ENCODE results near the gene HAPLN1.

The HAPLN1 gene

DNA sequence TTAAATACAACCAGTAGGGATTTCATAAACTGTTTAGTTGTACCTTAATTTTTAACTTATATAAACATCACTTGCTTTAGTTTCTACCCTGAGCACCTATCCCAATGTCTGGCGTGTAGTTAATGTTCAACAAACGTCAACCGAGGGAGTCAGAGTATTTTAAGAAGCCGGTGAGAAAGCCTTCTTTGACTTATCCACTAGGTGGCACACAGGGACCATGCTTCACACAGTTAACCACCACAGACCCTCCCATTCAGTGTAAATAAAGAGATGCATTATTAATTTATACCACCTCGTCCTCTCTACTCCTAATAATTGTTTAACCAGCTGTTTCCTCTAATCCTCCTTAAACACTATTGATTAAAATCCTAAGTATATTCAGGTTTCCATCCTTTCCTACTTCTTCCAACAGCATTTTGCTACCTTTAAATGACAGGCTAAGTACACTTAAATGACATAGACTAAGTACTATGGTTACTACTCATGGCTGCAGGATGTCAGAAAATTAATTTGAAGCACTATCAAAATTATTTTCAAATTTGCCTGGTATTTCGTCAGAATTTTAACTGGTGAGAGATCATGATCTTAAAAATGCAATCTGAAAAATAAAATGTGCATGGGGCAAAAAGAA lies 2.3 kb downstream of the HAPLN1 start:
- peak; percentile 77 for DNase-seq

DNA sequence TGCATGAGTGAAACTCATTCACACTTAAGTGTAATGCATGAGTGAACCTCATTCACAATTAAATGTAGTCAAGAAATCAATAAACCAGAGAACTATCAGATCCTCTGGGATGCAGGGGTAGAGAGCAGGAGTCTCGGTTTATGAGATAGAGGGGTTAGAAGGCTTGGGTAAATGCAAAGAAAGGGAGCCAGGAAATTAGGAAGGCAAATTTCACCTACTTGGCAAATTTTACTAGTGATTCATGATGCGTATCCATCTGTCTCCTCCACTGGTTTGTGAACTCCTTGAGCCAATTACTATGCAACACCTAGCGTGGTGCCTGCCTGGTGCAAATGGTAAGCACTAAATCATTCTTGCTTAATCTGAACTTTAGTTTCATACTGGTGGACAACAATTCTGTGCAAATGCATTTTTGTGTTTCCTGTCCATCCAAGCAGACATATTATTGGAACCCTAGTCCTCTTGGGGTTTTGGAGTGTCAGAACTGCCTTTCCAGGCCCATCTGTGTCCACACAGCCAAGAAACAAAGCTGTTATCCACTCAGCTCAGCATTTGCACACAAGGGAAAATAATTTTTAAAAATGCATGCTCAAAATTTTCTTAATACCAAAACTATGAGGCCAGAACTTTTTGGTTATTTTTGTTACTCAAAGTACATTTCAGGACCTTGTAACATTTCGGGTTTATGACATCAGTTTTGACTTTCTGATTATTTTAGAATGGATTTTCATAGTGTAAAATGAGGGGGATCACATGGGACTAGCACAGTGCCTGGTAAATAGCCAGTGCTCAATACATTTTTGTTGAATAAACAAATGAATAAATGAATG lies 5.2 kb downstream of the HAPLN1 start:
- peak; percentile 32 for DNase-seq

DNA sequence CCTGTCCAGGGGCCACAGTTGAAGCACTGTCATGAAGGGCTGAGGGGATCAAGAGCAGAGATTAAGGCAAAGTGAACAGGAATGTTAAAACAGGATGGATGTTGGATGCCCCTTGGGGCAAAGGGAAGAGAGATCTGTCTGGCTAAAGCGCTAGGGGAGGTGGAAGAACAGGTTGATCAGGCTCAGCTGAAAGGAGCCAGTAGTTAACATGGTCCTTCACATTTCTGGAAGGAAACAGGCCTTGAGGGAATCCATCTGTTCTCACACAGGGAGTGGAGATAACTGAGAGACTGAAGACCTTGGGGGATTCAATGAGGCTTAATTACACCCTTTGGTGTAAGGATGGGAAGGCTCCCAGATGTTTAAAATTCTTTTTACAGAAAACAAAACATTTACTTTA lies 5.8 kb downstream of the HAPLN1 start:
- no peak for DNase-seq

DNA sequence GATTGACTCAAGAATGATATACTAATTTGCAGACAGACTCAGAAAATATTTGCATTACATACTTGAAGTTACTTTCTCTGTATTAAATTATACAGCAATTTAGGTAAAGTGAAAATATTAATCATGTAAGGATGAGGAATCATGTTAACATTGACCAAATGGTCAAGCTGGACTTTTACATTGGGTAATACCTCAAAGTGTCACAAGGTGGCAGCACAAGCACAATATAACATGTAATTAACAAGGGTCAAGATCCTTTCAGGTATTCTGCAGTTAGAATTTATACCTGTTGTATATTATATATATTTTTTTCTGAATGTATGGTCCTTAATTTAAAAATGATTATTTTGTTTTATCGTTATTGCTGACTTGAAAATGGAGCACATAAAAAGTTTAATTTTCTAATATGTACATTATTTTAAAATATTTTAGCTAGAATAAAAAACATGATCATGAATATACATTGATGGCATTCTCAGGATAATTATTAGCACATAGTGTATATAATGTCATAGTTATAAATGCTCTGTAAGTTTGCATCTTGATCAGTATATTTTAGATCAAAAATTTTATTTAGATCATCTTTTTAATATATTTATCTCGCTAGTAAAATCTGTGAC lies 8.6 kb downstream of the HAPLN1 start:
- DNase-seq: peak; percentile 22

DNA sequence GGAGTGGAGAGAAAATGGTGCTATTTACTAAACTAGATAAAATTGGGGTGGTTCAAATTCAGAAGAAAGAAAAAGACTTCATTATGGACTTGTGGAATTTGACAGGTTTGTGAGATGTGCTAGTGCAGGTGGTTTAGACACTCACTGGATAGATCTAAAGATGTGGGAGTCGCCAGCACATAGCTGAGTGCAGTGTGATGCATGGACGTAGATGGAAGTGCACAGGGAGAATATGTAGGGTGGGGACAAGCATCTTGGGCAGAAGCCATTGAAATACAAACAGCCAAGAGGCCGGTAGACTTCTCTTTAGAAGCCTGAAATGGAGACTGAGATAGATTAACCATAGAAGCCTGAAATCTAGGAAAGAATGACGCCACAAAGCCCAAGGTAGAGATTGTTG lies 10.7 kb downstream of the HAPLN1 start:
- no peak for DNase-seq

DNA sequence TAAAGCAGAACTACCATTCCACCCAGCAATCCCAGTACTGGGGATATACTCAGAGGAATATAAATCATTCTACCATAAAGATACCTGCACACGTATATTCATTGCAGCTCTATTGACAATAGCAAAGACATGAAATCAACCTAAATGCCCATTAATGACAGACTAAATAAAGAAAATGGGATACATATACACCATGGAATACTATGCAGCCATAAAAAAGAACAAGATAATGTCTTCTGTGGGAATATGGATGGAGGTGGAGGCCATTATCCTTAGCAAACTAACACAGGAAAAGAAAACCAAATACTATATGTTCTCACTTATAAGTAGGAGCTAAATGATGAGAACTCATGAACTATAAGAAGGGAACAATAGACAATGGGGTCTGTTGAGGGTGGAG lies 12.5 kb downstream of the HAPLN1 start:
- no peak for DNase-seq

DNA sequence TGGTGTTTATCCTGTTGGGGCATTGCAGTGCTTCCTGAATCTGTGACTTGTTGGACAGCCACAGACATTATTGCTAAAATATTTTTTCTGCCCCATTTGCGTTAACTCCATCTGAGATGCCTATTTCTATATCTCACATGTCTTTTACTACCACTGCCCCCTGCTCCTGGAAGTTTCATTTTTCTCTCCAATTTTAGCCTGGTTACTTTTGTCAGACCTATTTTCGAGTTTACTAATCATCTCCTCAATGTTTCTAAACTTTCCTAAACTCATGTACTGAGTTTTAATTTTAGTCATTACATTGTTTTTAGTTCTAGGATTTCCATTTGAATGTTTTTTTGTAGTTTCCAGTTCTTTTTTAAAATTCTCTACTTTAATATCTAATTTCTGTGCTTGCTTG lies 17.6 kb downstream of the HAPLN1 start:
- DNase-seq: no peak

DNA sequence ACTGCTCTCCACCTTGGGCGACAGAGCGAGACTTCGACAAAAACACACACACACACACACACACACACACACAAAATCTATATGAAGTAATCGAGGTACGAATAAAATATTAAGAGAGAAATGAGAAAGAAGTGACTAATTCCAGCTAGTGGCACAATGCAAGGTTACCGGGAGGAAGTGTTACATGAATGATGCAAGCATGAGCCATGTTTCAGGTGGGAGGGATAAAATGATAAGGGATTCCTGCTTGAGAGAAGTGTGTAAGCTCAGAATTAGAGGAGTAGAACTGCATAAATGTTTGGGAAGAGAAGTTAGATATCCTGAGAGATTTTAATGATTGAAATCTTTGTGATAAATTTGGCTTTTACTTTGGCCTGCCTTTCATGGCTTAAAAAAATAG lies 18.8 kb downstream of the HAPLN1 start:
- DNase-seq: no peak

DNA sequence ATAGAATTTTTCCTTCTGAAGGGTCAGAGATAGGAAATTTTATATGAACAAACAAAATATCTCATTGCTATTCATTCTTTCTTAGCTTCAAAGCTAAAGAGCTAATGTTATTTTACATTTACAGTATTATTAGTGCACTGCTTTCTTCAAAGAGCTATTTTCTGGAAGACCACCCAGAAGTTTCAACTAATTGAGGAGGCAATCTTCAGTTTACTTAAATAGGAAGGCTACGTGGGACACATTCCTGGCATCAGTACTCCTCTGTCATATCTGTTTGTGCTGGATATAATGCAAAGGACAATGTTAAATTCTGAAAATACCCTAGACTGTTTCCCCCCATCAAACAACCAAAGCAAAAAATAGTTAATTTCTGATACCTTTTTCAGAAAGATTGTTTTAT lies 30.8 kb downstream of the HAPLN1 start:
- no peak for DNase-seq

DNA sequence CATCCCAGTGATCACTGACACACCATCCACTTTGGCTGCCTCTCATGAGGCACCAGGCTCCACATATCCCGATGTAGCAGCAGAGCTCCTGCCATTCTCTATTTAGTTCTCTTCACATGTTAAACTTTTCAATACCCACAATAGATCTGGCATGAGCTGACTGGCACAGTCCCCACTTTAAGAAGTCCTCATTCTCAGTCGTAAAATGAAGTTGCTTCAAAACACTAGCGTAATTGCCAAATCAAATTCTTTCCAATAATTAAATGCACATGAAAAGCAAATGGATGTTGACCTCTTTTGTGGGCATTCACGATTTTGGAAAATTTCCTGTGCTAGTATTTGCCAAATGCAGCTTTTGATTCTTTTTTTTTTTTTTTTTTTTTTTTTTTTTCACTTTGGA lies 32.4 kb downstream of the HAPLN1 start:
- no peak for DNase-seq

DNA sequence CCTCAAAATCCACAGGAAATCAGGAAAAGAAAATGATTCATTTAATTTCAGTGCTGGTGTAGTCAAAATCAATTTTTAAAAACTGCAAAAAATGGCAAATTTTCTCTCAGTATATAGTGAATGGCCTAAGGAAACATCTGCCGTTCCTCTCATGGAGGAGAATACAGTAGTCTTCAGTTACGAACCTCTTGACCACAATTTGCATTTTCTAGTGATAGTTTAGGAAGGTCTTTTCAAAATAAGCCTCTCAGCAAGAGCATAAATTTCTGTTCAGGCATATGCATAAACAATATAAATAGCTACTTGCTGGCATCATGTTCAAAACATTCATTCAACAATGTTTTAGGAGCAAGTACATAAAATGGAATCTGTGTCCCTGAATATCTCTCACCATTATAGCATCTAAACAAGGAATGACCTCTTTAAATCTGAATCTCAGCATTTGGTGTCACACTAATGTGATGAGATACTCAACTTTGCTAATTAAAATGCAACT lies 33.5 kb downstream of the HAPLN1 start:
- DNase-seq: no peak

DNA sequence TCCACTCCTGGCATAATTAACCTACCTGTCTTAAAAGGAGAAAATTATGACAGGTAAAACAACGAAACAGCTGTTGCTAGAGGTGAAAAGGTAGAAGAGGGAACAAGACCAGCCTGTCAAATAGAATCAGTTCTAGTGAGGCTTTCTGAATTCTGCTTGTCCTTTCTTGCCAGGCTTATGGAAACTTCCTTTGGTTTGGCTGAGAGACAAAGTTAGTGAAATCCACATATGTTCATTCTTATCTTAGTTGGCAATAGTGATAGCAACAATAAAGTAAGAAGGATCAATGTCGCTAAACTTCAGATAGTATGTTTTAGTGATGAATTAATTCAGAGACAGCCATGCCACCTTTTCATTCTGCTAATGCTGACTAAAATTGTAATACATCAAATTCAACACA lies 34.4 kb downstream of the HAPLN1 start:
- DNase-seq: no peak

DNA sequence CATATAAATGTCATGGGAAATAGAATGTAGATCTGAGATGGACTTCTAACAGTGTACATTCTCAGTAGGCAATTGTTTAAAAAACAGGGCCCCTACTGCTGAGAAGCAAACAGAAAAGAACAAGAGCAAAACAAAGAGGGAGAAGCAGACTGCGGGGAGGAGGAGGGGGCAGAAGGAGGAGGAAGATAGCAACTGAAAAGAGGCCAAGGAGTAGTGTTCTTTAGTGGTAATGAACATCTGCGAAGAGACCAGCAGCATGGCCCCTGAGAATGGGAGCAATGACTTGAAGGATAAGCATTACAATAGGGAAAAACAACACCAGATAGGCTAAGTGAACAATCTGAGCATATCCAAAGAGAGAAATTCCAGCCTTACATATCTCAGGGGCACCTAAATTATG lies 36.8 kb downstream of the HAPLN1 start:
- no peak for DNase-seq

DNA sequence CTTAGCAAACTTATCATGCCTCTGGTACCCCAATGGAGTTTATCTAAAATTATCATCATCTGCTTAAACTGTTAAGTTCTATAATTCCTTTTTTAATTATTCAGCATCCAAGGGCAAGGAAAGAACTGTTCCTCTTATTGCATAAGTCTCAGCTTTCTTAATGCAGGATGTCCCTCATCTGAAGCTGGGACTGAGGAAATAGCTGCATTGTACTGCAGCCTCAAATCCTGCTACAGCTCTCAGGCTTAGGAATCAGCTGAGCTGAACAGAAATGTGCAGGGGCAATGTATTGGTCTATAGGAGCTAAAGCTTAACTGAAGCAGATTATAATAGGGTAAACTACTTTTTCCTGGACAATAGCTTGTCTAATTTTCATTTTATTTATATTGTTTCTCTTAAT lies 48.0 kb downstream of the HAPLN1 start:
- no peak for DNase-seq

DNA sequence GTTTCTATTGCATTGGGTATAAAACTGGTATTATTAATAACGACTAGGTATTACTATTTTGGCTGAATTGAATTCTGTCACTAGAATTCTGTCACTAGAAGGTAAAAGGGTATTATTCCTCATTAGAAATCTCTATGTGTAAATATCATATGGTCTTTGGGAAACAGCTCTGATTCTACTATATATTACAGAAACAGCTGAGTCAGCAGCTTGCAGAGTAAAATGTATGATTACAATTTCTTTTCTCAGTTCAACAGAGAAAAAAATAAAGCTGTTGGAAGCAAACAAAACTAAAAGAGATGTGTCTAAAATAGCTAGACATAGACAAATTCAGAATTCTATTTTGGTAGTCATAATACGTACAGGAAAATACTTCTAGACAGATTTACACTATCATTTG lies 48.5 kb downstream of the HAPLN1 start:
- no peak for DNase-seq

DNA sequence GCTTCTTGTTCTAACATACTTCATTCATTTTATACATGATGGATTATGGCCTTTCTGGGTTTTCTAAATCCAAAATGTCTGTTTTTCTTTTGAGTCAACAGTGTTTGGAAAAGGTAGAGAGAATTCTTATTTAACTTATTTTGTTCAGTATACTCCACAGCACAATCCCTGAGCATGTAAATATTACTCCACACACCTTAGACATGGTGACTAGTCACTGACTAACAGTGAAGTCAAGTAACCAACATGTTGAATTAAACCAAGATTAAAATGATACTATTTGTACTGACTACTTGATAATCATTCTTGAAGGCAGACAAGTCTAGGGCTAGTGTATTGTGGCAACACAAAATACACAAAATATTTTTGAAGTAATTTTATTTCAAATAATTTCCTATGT lies 55.0 kb downstream of the HAPLN1 start:
- no peak for DNase-seq

DNA sequence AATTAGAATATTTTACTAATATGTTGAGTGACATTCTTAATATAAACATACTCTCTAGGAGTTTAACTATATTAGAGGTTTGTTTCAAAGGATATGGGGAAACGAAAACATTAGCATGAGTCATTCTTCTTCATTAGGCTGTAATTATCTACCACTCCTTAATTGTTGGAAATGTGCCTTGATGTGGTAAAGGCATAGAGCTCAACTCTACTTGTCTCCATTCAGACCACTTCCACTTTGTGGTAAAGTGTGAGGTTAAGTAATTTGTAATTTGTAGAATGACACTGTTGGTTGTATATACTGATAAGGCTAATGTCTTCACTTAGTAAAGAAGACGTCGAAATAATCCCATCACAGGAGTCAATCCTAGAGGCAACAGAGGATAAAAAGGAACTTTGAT lies 58.1 kb downstream of the HAPLN1 start:
- no peak for DNase-seq

DNA sequence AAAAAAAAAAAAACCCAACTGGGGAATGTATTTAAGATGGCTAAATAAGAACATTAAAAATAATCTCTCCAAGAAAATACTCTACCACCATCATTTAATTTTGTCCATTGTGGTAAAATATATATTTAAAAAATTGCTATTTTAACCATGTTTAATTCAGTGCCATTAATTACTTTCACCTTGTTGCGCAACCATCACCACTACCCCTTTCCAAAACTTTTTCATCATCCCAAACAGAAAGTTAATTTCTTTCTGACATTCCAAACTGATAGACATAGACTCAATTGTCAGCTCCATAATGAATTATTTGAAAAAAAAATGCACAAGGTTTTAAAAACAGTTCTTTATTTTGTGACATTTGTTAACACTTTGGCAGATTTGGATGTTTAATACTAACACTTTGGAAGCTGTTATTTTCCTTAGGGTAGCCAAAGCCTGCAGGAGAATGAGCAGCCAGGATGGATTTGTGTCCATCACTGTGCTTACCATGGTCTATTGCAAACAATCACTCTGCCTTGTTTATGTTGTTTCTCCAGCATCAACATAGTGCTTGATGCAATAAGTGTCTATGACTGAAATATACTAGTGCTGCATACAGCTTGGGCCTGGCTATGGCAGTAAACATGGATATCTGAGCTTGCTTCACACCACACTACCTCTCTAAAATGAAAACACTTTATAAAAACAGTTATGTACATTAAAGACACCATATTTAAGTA lies 62.7 kb downstream of the HAPLN1 start:
- DNase-seq: no peak

DNA sequence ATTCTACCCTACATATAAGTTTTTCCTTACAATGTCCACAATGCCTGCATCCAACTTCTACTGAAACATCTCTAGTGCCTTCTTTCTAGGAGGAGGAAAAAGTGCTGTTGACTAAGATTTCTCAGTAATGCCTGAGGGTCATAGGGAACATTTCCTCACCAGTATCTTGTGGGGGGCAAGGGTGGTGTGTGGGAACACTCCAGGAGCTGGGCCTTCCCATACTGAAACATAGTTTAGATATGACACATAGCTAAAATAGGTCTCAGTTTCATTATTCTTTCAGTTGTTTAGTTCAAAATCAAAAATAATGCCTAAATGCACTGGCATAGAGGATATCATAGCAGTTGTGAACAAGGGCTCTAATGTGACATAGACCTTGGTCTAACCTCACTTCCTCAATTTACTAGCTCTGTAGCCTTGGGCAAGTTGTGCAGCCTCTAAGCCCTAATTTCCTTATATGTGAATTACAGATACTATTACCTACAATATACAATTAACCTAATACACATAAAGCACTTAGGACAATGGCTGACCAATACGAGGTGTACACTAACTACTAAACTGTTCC lies 66.1 kb downstream of the HAPLN1 start:
- DNase-seq: no peak

DNA sequence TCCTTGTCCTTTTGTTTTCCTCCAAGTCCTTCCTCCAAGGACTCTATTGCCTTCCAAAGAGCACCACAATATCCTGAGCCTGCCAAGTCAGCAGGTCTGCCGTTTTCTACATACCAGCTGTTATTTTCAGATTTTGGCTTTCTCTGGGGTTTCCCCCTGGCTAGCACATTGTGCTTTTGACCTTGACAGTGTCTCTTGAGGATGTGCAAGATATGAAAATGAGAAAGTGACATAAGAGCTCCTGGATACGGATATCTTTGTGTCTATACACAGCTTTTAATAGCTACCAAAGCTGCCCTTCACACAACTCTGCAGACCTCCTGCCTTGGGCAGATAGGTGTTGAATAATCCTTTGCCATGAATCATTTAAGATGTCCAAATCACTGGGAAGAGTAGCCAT lies 67.0 kb downstream of the HAPLN1 start:
- DNase-seq: no peak

DNA sequence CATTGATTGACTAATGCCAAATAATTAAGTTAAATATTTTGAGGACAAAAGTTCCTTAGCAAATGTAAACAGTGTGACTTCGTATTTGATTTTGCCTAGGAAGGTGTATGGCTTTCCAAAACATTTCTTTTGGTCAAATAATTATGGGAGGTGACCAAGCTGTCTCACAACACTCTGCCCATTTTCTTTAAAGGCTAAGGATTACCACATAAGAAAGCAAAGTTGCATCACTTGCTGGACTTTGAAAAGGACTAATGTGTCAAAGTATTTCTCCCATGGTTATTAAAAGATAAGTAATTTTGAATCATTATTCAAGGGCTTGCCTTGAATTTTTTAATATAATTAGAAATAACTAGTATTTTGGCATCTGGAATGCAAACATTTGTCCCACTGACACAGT lies 74.7 kb downstream of the HAPLN1 start:
- no peak for DNase-seq

DNA sequence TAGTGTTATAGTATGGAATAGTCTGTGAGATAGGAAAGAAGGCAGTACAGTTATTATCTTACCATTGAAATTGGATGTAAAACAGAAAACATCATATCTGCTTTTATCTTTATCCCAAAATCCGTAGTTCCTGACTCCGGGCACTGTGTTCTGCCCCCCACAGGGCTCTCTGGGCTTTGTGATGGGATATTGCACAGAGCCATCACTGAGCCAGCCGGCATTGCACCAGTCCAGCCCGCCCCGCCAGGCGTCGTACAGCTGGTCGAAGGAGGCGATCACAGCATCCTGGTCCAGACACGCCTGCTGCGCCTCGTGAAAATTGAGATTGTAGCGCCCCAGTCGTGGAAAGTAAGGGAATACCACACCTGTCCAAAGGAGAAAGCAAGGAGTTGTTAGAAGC lies 76.4 kb downstream of the HAPLN1 start:
- DNase-seq: no peak

DNA sequence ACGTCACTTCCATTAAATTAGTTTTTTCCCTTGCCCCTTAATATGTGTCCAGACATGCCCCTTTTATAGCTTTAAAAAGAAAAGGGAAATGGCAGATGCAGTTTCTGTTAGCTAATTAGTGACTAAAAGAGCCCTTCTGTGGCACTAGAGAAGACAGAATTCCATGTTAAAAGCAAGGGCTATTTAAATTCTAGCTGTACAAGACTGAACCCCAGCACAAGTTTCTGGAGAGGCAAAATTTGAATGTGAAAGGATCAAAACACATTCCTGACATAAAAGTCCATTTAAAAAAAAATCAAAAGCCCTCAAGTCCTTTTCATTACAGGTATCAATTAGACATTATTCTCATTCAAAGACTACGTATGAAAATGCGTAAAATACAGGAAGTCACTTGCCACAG lies 78.7 kb downstream of the HAPLN1 start:
- no peak for DNase-seq

Measured in fibroblast of skin of abdomen (primary cell).